ENCODE results near the gene SDF2.

DNA sequence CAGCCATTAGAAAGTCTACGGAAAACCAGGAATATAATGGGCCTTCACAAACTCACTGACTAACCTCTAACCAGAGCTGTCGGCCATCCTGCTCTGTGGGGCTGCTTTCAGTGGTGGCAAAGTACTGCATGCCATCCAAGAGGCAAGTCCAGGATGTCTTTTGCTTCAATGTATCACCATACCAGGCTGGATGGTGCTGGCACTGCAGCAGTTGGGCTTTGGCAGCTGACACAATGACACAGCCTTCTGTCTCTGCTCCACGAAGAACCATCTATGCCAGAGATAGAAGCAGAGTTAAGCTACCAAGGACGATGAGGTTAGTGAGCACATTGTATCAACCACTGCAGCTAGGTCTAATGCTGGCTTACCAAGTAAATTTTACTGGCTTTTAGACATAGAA, 38.0 kb downstream of the SDF2 start:
- TF ChIP-seq, protein P1, sequence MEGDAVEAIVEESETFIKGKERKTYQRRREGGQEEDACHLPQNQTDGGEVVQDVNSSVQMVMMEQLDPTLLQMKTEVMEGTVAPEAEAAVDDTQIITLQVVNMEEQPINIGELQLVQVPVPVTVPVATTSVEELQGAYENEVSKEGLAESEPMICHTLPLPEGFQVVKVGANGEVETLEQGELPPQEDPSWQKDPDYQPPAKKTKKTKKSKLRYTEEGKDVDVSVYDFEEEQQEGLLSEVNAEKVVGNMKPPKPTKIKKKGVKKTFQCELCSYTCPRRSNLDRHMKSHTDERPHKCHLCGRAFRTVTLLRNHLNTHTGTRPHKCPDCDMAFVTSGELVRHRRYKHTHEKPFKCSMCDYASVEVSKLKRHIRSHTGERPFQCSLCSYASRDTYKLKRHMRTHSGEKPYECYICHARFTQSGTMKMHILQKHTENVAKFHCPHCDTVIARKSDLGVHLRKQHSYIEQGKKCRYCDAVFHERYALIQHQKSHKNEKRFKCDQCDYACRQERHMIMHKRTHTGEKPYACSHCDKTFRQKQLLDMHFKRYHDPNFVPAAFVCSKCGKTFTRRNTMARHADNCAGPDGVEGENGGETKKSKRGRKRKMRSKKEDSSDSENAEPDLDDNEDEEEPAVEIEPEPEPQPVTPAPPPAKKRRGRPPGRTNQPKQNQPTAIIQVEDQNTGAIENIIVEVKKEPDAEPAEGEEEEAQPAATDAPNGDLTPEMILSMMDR (IDR thresholded peaks at IDR 0.05; ENCODE audit: insufficient read depth, low read length, poor library complexity, severe bottlenecking) = no peak
- TF ChIP-seq EZH2phosphoT487 (conservative IDR thresholded peaks at IDR 0.05; ENCODE audit: low read length) = no peak

All from SU-DHL-6 (cell line).